HCT116 (cell line): ENCODE data around the gene ARID3A. TPM values are rescaled to one million over a fixed set of nuclear protein-coding genes. Genes with fewer than 3 reads are reported as not detected.

Experiments used
- ATAC-seq: fragments of 200-7000 bp; cut with Tn5 transposase; 2 replicates; pipeline ENCODE4 v1.9.1; 2020; ENCODE audit warnings: mild to moderate bottlenecking, moderate library complexity
- BruUV-seq: library from RNA; stranded (reverse); fragments of 400-500 nt; replicated peaks from 2 replicates; lab custom pipeline; 2021; lab: Mats Ljungman, UMichigan
- CTCF ChIA-PET: fragments of 300-600 bp; sonication (Branson Sonifier 250); formaldehyde crosslinking; loops from one replicate; lab custom pipeline; 2021; ENCODE audit warnings: antibody characterized with exemption; lab: Charles Lee
- POLR2A ChIA-PET: fragments of 300-600, 350-600 bp; sonication (Branson Sonifier 250); formaldehyde crosslinking; loops from one replicate; lab custom pipeline; 2021; ENCODE audit warnings: antibody characterized with exemption; lab: Charles Lee
- RAD21 ChIA-PET, 2 experiments: fragments of 300-600 bp; sonication (Branson Sonifier 250); formaldehyde crosslinking; loops; one replicate each; lab custom pipeline; 2023; ENCODE audit warnings: low total read pairs in 2 of 2; ENCODE audit not compliant: uncharacterized antibody in 2 of 2, unreplicated experiment in 2 of 2, low non-redundant PET in 1 of 2; lab: Charles Lee
- DNase-seq: peaks from one replicate; pipeline ENCODE4 v3.0.0-alpha.2; 2010; ENCODE audit warnings: low read depth, low spot score
- H2AFZ ChIP-seq: fragments of 200-600 bp; shearing (Covaris generic), sonication (generic); 2 replicates; pipeline ENCODE4 v1.6.1; 2017; ENCODE audit warnings: low read depth, mixed run types, mixed read lengths, antibody characterized with exemption, low read length; ENCODE audit not compliant: poor library complexity, severe bottlenecking
- H3K27ac ChIP-seq: 2 replicates; pipeline ENCODE4 v1.5.1; 2012; ENCODE audit warnings: low read depth, low read length
- H3K27me3 ChIP-seq: fragments of 200-600 bp; sonication (generic); 2 replicates; pipeline ENCODE4 v1.6.1; 2016; ENCODE audit warnings: mixed run types, low read length, mixed read lengths; ENCODE audit not compliant: insufficient read depth
- H3K36me3 ChIP-seq, 2 experiments: fragments of 200-500 bp in 1 of 2; fragments of 200-600 bp in 1 of 2; sonication (Bioruptor generic) in 1 of 2; sonication (generic) in 1 of 2; 2 replicates each; pipeline versions ENCODE4 v1.5.1 to v1.6.1; 2014 to 2016; ENCODE audit warnings: low read length in 2 of 2, inconsistent platforms in 1 of 2, mixed read lengths in 1 of 2, mixed run types in 1 of 2; ENCODE audit not compliant: insufficient read depth in 2 of 2, control insufficient read depth in 1 of 2
- H3K4me1 ChIP-seq, 2 experiments: fragments of 200-600 bp in 1 of 2; sonication (generic) in 1 of 2; 2 replicates each; pipeline versions ENCODE4 v1.5.1 to v1.6.1; 2012 to 2017; ENCODE audit warnings: low read length in 2 of 2, inconsistent platforms in 1 of 2, mild to moderate bottlenecking in 1 of 2, mixed read lengths in 1 of 2, mixed run types in 1 of 2, moderate library complexity in 1 of 2; ENCODE audit not compliant: insufficient read depth in 2 of 2, control insufficient read depth in 1 of 2
- H3K4me2 ChIP-seq: fragments of 200-600 bp; sonication (generic); 2 replicates; pipeline ENCODE4 v1.6.1; 2017; ENCODE audit warnings: mixed run types, low read length, mixed read lengths
- H3K4me3 ChIP-seq, 2 experiments: fragments of 200-600 bp in 1 of 2; sonication (generic) in 1 of 2; replicated peaks in 1 of 2; 2 replicates each; pipeline ENCODE4 v1.5.1; 2011 to 2016; ENCODE audit warnings: low read length in 2 of 2, control low read depth in 1 of 2, low read depth in 1 of 2, mild to moderate bottlenecking in 1 of 2, mixed read lengths in 1 of 2, mixed run types in 1 of 2
- H3K79me2 ChIP-seq: fragments of 200-600 bp; sonication (generic); 2 replicates; pipeline ENCODE4 v1.6.1; 2017; ENCODE audit warnings: mild to moderate bottlenecking, mixed run types, low read length, moderate library complexity, mixed read lengths; ENCODE audit not compliant: insufficient read depth
- H3K9ac ChIP-seq: fragments of 200-600 bp; sonication (generic); 2 replicates; pipeline ENCODE4 v1.6.1; 2016; ENCODE audit warnings: low read length, mixed read lengths
- H3K9me2 ChIP-seq: fragments of 200-600 bp; sonication (generic), shearing (Covaris generic); 2 replicates; pipeline ENCODE4 v1.6.1; 2017; ENCODE audit warnings: mixed run types, mild to moderate bottlenecking, moderate library complexity; ENCODE audit not compliant: insufficient read depth
- H3K9me3 ChIP-seq, 2 experiments: fragments of 200-500 bp in 1 of 2; fragments of 200-600 bp in 1 of 2; sonication (Bioruptor generic) in 1 of 2; sonication (generic) in 1 of 2; 2 replicates each; pipeline ENCODE4 v1.6.1; 2014 to 2017; ENCODE audit warnings: low read length in 2 of 2, mixed read lengths in 2 of 2, inconsistent platforms in 1 of 2, low read depth in 1 of 2, mild to moderate bottlenecking in 1 of 2, mixed run types in 1 of 2, moderate library complexity in 1 of 2; ENCODE audit not compliant: control insufficient read depth in 1 of 2, insufficient read depth in 1 of 2
- H4K20me1 ChIP-seq: fragments of 200-600 bp; sonication (generic), shearing (Covaris generic); 2 replicates; pipeline ENCODE4 v1.6.1; 2017; ENCODE audit warnings: mixed run types, mild to moderate bottlenecking, moderate library complexity; ENCODE audit not compliant: insufficient read depth
- EZH2 ChIP-seq: fragments of 200-600 bp; sonication (generic); IDR thresholded peaks from 2 replicates; pipeline ENCODE4 v1.6.1; 2017; ENCODE audit warnings: antibody characterized with exemption, mixed run types
- POLR2A ChIP-seq: IDR thresholded peaks from 2 replicates; pipeline ENCODE4 v1.7.0; 2011; ENCODE audit warnings: borderline replicate concordance; ENCODE audit not compliant: insufficient read depth, insufficient read length; ENCODE audit errors: extremely low read depth
- POLR2AphosphoS5 ChIP-seq: IDR thresholded peaks from 2 replicates; pipeline ENCODE4 v1.6.1; 2011; ENCODE audit warnings: mild to moderate bottlenecking, low read depth, low read length, moderate library complexity
- TCF7L2 ChIP-seq: IDR thresholded peaks from 2 replicates; pipeline ENCODE4 v1.7.0; 2011; ENCODE audit warnings: borderline replicate concordance, inconsistent platforms; ENCODE audit not compliant: insufficient read depth, insufficient read length; ENCODE audit errors: extremely low read depth
- intact Hi-C: fragments of 100-400 bp; cut with micrococcal nuclease; formaldehyde crosslinking; loops from 2 replicates; pipeline ENCODE4 v1.10.0; 2022
- total RNA-seq: library from RNA; stranded (reverse); gene quantifications from one replicate; pipeline ENCODE4 v1.2.1, GENCODE V29; 2021; ENCODE audit not compliant: unreplicated experiment

ARID3A gene
- total RNA-seq, 1 experiment from 2014 or later, result 21.8 TPM

- Histone ChIP-seq H2AFZ (no peak overlapping the region), H3K9me2 (no peaks in the 10 kb centered on the region), H4K20me1 (no peaks in the 10 kb centered on the region), H3K4me3 (no peak overlapping the region), H3K27ac (no peak overlapping the region), H3K36me3 (peaks cover 3 to 6% of the 10 kb centered on the region in 2 experiments; a peak in 2 of 4 replicates), H3K4me1 (peaks cover 8 to 13% of the 10 kb centered on the region in 2 experiments; a peak in 3 of 4 replicates)
- POLR2A ChIA-PET, result no interaction called here
- CTCF ChIA-PET, result no interaction called here
- no peak for DNase-seq
- no peak for ATAC-seq
- intact Hi-C loops, result no loop called here
- TF ChIP-seq TCF7L2, result no peak
- TF ChIP-seq POLR2A, result no peak
- TF ChIP-seq POLR2AphosphoS5, result no peak
- TF ChIP-seq EZH2, result no peak
- TF ChIP-seq, all 23 proteins: peak for 0
- no peak overlapping the region for H3K9ac ChIP-seq
- no peaks in the 10 kb centered on the region for H3K27me3 ChIP-seq
- no TSS peak for BruUV-seq
- RAD21 ChIA-PET, result no interaction called here
- no peak overlapping the region for H3K4me2 ChIP-seq
- no peaks in the 10 kb centered on the region for H3K9me3 ChIP-seq
- no peaks in the 10 kb centered on the region for H3K79me2 ChIP-seq
Observed at GRCh38 chr19:977058-977464, 51.2 kb downstream of the ARID3A start.

- POLR2A ChIA-PET, result no interaction called here
- no peak overlapping the region for H3K9ac ChIP-seq
- TF ChIP-seq EZH2, result no peak
Observed at GRCh38 chr19:979318-979741, 53.5 kb downstream of the ARID3A start.

More at GRCh38 chr19:979318-979741, 53.5 kb downstream of the ARID3A start:
- CTCF ChIA-PET, result no interaction called here
- intact Hi-C loops, result no loop called here
- no TSS peak for BruUV-seq
- DNase-seq (no peak), ATAC-seq (no peak)
- Histone ChIP-seq H3K9me2 (no peaks in the 10 kb centered on the region), H3K4me1 (peaks cover 18 to 32% of the 10 kb centered on the region in 2 experiments), H3K36me3 (no peaks in the 10 kb centered on the region), H3K9me3 (no peaks in the 10 kb centered on the region), H3K4me3 (no peak overlapping the region), H3K27me3 (no peaks in the 10 kb centered on the region), H4K20me1 (no peaks in the 10 kb centered on the region), H3K4me2 (no peak overlapping the region), H3K79me2 (peaks cover 2% of the 10 kb centered on the region), H3K27ac (no peak overlapping the region), H2AFZ (no peak overlapping the region)
- RAD21 ChIA-PET, result no interaction called here
